Measurements from ENCODE around the gene R3HDM2.

DNA sequence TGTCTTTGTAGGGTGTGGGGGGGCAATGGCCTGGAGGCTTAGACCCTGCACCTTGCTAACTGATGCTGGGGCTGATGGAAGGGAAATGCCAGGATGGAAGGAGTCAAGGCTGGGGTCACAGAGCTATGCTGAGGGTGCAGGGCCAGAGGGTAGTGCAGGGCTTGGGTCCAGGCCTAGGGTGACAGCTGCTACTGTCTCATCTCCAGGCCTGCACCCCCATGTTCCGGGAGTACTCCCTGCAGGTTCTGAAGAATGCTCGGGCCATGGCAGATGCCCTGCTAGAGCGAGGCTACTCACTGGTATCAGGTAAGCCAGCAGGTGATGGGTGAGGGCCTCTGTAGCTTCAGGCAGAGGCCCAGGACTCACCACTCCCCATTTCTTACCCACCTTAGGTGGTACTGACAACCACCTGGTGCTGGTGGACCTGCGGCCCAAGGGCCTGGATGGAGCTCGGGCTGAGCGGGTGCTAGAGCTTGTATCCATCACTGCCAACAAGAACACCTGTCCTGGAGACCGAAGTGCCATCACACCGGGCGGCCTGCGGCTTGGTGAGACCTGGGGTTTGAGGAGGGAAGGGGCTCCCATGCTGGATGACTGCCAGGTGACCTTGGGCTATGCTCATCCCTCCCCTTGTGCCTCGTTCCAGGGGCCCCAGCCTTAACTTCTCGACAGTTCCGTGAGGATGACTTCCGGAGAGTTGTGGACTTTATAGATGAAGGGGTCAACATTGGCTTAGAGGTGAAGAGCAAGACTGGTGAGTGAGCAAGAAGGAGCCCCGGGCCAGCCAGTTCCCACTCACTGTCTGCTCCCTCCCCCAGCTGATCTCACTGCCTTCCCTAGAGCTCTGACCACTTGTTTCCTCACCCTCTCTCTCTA, 197.2 kb downstream of the R3HDM2 start:
- no peak for TF ChIP-seq EP300 (IDR thresholded peaks at IDR 0.05)
- no peak for TF ChIP-seq POLR2A (IDR thresholded peaks at IDR 0.05; ENCODE audit: low read depth)
- TF ChIP-seq, protein P1, sequence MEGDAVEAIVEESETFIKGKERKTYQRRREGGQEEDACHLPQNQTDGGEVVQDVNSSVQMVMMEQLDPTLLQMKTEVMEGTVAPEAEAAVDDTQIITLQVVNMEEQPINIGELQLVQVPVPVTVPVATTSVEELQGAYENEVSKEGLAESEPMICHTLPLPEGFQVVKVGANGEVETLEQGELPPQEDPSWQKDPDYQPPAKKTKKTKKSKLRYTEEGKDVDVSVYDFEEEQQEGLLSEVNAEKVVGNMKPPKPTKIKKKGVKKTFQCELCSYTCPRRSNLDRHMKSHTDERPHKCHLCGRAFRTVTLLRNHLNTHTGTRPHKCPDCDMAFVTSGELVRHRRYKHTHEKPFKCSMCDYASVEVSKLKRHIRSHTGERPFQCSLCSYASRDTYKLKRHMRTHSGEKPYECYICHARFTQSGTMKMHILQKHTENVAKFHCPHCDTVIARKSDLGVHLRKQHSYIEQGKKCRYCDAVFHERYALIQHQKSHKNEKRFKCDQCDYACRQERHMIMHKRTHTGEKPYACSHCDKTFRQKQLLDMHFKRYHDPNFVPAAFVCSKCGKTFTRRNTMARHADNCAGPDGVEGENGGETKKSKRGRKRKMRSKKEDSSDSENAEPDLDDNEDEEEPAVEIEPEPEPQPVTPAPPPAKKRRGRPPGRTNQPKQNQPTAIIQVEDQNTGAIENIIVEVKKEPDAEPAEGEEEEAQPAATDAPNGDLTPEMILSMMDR (IDR thresholded peaks at IDR 0.05) = no peak

All from esophagus muscularis mucosa (tissue), 4 donors.